A673 (cell line): Measurements from ENCODE around the gene RBM15.

Experiments
- CTCF ChIP-seq: fragments of 300-800, 200-600 bp; sonication (generic); conservative IDR thresholded peaks from 2 replicates; pipeline ENCODE4 v1.5.1; 2017; ENCODE audit warnings: low read depth, mild to moderate bottlenecking, antibody characterized with exemption, low read length, moderate library complexity, mixed read lengths
- EZH2 ChIP-seq: fragments of 200-600 bp; sonication (generic); IDR thresholded peaks from 2 replicates; pipeline ENCODE4 v1.6.1; 2017; ENCODE audit warnings: borderline replicate concordance, low read depth, mild to moderate bottlenecking, mixed read lengths, antibody characterized with exemption, low read length; ENCODE audit not compliant: poor library complexity, severe bottlenecking

- no peak for TF ChIP-seq CTCF
- TF ChIP-seq EZH2: no peak
These were observed 4.1 kb downstream of the RBM15 start for GRCh38 chr1:110343249-110343648.
